ENCODE data around the gene MEGF11.
A peak's percentile ranks its signal among the peaks of the same experiment; 100 is the strongest.

MEGF11 gene

DNA sequence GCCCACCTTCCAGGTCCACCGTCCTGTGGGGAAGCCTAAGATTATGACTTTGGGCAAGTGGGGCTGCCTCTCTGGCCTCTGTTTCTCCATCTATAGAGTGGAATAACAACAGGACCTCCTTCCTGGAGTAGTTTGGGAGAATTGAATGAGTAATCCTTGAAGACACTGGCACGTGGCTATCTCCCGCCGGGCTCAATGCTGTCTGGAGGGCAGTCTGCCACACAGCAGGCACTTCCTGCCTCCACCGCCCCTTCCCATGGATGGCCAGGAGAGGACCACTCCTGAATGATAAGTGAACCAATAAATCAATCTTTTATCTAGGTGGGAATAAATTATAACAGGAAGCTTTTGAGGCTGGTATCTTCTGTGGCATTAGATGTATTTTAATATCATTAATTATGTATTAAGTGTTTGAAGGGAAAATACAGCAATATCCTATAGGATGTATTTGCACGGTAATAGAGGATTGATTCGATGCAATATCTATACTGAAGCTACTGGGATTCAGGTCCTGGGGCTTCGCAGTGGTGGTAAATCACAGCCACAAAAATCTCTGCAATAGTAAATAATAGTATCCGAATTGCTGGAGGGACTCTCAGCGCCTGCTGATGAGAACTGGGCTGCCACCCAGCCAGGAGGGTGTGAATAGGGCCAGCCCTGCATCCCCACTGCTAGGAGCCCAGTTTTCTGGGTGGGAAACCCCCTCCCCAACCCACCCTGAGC, 15.9 kb downstream of the MEGF11 start:
- DNase-seq: no peak

DNA sequence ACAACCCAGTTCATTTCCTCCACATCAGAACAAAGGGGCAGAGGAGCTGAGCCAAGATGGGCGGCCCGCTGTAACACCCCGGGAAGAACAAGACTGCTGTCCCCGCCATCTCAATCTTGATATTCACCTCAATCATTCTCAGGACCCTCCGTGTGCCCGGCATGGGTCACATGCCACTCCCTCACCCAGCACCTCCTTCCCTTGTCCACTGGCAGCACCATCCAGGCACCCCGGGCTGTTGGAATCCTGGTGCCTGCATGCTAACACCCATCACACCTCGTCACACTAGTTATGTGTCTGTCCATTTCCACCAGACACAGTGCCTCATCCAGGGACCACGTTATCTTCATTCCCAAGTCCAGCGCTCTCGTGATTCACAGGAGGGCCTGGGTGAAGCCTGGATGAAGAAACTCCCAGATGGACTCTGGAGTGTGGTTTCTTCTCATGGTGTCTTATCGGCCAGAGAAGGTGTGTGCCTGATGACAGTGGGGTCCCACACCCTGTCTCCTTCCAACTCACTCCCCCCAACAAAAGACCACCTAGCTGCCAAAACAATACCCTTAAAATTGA, 16.7 kb downstream of the MEGF11 start:
- DNase-seq: no peak

DNA sequence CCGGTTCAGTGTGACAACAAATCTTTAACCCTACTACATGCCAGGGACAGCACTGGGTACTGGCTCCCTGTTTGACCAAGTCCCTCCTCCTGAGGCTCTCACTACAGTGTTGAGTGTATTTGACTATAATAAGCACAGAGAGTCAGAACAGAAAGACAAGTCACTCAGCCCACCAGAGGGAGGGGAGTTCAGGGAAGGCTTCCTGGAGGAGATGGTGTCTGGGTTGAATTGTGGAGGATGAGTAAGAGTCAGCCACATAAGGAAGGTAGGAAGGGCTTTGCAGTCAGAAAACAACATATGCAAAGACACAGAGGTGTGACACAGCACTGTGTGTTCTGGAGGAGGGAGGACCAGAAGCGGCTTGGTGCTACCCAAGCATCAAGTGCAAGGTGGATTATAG, 17.7 kb downstream of the MEGF11 start:
- DNase-seq: no peak

DNA sequence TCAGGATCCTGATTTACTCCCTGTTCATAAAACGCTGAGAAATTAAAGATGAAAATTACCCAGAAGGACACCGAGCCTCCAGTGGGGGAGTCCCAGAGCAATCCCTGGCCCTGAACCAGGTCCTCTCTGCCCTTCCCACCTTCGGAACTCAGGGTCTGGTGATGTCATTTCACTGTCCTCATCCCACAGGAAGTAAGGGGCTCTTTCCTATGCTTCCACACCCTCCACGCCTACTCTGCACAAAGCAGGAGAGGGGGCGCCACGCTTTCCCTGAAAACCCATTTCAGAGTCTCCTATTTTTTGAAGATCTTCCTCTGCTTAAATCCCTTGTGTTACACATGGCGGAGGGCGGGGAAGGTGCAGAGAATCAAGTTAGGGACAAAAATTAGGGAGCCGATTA, 18.8 kb downstream of the MEGF11 start:
- no peak for DNase-seq

DNA sequence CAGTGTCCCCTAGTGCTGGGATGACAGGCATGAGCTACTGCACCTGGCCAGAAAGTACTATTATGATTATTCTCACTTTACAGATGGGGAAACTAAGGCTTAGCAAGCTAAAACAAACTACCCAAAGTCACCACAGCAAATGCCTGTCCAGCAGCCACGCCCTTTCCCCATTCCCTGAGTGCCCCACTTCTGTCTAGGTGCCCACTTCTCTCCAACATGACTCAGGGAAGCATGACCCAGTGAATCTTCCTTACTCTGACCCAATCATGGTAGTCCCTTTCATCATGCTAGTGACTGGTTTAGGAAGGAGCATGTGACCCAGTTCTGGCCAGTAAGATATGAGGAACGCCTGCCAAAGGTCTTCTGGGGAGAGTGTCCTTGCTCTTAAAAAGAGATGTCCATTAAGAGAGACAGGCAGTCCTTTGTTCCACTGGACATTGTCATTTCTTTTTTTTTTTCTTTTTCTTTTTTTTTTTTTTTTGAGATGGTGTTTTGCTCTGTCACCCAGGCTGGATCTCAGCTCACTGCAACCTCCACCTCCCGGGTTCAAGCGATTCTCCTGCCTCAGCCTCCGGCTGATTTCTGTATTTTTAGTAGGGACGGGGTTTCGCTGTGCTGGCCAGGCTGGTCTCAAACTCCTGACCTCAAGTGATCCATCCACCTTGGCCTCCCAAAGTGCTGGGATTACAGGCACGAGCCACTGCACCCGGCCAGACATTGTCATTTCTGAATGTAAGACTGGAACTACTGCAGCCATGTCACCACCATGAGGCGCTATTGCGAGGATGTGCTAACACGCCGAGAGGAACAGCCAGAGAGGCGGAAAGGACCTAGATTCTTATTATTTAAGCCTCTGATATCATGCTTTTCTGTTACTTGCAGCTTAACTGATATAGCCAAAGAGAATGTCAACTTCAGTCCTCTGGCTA, 19.8 kb downstream of the MEGF11 start:
- no peak for DNase-seq

DNA sequence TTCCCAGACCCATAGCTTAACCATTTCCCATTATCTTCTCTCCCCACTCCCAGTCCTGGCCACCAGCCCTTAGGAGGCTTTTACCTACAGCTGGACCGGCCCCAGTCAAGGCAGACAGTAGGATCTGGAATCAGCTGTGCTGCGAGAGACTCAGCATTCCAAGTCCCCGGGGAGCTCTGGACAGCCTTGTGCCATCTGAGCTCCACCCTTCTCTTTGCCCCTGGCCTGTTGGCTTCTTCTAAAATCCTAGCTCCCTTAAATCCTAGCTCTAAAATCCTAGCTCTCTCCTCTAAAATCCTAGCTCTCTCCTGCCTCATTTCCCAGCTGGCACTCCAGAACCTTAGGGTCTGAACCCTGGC, 21.3 kb downstream of the MEGF11 start:
- no peak for DNase-seq

DNA sequence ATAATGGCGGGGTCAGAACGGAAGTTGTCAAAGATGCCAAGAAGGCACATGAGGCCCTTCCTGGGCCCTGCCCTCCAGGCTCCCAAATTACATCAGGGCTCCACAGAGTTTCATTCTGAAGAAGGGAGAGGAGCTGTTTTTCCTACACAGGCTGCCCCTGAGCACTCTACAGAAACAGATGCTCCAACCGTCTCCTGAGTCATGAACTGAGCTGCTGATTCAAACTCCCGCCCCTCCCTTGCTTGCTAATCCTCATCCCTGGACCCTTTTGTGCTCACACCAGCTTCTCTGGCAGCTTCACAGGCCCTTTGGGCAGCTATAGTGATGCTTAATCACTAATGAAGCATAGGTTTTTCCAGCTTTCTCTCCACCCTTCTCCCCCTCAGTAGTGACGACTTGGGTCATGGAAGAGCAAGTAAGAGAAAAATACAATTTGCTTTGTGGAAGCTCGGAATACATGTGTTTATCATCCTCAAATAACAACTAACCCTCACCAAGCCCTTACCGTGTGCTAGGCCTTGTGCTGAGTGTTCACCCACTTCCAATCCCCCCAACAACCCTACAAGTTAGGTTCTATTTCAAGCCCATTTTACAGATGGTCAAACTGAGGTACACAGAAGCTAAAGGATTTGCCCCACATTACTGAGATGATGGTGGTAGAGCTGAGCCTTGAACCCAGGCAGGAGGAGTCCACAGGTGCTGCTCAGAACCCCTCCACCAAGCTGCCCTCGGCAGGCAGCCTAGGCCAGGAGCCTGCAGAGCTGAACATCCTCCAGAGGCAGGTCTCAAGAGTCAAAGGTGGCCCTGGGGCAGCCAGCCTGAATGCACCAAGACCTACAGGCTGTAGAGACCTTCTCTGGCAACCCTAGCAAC, 21.9 kb downstream of the MEGF11 start:
- no peak for DNase-seq

DNA sequence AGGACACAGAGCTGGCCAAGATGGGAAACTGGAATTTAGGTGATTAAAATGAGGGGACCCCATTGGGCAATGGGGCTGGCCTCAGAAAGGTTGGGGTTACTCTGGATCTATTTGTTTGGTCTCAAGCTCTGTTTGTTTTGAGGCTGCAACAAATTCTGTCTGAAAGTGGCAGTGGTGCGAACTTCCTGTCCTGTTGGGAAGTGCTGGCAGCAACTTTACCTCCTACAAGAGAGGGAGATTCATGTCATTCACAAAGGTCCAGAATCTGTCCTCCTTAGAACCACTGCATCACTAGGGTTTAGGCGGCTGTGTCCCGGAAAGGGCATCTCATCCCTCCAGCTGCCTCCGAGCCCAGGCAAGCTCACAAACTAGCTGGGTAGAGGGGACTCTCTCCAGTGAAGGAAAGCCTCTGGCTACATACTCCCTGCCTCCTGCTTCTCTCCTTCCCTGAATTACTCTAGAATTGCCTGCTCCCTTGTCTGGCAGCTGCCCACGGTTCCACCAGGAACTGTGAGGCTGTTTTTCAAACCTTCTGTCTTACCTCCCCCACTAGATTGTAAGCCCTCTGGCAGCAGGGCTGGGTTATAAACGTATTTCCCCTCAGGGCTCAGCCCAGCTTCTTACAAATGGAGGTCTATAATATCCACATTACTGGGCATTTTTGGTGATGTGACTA, 23.6 kb downstream of the MEGF11 start:
- DNase-seq: no peak

DNA sequence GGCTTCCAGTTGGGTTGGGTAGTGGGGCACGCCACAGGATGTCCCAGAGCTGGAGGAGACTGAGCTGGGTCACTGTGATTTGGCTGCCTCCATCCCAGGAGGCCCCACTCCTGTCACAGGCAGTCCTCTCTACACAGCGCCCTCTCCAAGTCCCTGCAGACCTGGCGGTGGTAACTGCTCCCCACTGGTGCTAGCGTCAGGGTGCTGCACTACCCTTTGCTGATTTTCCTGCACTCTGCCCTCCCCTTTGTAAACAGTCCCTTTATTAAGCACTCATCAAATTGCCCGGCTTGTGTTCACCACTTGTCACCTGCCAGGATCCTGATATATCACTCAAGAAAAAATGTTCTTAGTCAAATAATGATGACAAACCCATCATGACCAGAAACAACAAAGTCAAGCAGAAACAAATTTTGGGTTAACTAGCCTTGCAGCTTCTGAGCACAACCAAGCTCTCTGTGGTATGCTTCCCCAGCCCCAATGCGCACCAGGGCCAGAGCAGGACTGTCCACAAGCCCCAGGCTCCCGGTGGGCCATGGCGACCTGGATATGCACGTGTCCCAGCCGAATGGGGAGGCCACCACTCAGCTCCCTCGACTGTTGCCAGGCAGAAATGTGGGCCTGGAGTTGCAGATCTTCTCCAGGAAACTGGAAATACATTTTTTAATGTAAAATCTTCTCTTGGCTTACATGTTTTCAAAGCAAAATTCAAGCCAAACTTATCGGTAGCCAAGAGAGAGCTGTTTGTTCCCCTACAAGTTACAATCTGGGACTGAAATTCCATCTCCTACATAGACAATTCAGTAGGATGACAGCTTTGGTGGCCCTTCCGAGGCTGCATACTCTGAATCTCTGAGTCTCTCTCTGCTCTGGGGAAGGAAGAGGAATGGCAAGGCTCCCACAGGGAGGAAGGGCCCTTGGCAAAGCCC, 24.5 kb downstream of the MEGF11 start:
- no peak for DNase-seq

DNA sequence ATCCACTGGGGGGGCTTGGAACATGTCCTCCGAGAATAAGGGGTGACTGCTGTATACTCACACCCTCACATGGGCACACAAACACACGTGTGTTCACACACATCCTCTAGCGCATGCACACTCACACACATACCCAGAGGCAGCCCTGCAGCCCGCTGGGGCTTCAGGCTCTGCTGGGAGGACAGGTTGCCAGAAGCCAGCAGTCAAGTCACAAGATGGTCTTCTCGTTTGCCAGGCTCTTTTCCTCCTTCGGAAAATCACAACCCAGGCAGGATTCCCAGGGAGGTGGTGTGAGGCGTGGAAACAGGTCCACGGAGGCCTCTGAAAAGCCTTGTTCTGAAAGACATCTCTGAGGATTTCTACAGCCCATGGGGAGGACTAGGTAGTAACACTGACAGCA, 26.8 kb downstream of the MEGF11 start:
- no peak for DNase-seq

DNA sequence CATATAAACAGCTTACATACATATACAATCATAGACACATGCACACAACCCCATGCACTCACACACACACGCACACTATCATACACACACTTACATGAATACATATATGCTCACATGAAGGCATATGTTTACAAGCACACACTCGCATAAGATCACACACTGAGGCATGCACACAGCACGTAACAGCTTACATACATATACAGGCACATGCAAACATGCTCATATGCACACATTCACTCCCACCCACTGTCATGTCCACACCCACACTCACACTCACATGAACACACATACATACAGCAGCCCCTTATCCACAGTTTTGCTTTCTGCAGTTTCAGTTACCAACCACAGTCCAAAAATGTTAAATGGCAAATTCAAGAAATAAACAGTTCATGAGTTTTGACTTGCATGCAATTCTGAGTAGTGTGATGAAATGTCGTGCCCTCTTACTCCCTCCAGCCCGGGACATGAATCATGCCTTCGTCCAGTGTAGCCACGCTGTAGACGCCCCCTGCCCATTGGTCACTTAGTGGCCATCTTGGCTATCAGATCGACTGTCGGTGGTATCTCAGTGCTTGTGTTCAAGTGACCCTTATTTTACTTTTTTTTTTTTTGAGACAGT, 27.8 kb downstream of the MEGF11 start:
- no peak for DNase-seq

DNA sequence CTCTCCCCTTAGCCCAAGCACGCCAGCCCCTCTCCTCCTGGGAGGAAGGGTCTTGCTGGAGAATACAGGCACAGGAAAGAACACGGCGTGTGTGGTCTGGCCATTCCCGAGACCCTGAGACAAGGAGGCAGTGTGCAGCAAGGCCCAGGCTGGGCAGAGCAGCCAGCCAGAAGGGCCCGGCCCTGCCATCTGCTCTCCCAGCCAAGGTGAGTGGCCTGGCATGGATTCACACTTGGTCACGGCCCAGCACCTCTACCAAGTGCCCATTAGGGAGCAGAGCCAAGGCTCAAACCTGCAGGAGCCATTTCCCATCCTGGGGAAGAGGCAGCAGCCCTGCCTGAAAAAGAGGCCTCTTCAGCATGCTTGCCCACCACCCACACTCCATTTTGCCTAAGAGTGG, 28.6 kb downstream of the MEGF11 start:
- no peak for DNase-seq

DNA sequence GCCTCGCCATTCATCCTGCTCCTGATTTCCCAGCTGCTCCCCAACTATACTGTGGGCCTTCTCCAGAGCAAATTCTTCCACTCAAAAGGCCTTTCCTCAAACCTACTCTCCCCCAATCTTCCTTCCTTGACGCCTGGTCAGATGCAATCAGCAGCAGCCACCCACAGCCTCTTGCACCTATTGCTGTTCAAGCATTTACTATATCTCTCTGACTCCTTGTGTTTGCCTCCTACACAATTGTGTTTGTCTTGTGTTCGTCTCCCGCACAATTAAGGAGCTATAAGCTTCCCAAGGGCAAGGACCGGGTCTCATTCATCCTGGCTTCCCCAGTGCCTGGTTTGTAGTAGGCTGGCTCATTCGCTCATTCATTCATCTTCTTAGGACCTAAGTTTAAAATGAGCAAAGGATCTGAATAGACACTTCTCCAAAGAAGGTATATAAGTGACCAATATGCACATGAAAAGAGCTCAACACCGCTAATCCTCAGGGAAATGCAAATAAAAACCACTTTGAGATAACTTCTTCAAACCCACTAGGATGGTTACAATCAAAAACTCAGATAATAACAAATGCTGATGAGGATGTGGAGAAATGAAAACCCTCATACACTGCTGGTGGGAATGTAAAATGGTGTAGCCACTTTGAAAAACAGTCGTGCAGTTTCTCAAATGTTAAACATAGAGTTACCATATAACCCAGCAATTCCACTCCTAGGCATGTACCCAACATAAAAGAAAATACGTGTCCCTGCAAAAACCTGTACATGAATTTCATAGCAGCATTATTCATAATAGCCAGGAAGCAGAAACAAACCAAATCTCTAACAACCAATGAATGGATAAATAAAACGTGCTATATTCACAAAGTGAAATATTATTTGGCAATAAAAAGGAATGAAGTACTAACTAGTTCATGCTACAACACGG, 31.0 kb downstream of the MEGF11 start:
- DNase-seq: no peak

DNA sequence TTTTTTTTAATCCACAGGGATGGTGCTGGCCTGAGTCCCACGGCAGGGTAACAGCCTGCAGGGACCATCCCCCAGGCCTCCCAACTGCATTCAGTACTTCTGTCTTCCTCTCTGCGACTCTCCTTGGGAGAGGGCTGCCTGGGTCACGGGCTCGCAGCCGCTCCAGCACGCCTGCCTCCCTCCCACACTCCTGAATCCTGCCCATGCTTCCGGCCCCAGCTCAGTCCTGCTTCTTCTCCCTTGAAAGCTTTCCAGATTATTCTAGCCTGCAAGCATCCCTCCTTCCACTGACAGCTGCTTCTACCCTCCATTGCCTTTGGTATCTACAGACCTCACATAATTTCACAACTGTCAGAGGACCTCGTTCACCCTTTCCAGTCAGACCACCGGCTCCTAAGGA, 32.4 kb downstream of the MEGF11 start:
- DNase-seq: no peak

DNA sequence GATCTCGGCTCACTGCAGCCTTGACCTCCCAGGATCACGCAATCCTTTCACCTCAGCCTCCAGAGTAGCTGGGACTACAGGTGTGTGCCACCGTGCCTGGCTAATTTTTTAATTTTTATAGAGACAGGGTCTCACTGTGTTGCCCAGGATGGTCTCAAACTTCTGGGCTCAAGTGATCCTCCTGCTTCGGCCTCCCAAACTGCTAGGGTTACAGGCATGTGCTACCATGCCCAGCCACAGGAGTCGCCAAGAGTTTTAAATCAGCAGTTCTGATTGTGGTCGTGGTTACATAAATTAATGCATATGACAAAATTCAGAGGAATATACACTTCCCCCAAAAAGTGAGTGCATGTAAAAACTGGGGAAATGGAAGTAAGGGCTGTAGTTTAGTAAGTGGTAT, 32.9 kb downstream of the MEGF11 start:
- no peak for DNase-seq

DNA sequence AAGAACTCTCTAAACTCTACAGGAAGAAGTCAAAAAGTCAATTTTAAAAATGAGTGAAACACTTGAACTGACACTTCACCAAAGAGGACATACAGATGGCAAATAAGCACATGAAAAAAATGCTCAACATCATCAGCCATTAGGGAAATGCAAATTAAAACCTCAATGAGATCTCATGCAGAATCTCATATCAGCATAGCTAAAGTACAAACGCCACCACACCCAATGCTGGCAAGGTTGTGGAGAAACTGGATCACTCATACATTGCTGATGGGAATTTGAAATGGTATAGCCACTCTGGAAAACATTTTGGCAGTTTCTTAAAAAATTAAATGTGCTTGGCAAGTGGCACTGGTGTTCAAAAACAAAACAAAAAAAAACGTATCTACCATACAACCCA, 34.2 kb downstream of the MEGF11 start:
- DNase-seq: no peak

DNA sequence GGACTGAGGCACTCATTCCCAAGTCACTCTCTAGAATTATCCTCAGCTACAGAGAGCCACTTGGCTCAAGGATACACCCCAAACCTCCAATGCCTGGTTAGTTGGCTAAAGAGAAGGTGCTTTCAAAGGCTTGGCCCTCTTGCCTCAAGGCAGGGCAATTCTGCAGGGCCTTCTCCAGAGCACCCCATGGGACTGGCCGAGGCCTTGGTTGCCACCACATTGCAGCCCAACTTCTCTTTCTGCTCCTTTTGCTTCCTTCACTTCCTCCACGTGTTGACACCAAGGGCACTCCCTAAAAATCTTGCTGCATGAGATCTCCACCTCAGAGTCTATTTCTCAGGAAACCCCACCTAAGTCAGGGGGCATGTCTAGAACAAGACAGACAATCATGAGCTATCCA, 36.7 kb downstream of the MEGF11 start:
- no peak for DNase-seq

DNA sequence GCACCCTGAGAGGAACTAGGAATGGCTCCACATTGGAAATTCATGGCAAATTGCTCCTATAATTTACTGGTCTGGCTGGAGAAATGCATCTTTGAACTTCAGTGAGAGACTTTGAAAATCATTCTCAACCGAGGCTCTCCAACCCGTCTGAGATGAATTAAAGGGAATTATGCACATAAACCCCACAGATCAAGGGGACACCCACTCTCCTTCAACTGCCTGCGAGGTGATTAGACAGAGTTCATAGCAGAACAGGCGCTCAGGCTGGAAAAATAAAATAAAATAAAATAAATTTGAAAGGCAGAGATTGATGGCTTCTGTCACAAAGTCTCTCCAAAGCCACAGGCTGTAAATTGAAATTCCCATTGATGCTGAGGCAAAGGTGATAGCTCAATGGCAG, 37.7 kb downstream of the MEGF11 start:
- no peak for DNase-seq

DNA sequence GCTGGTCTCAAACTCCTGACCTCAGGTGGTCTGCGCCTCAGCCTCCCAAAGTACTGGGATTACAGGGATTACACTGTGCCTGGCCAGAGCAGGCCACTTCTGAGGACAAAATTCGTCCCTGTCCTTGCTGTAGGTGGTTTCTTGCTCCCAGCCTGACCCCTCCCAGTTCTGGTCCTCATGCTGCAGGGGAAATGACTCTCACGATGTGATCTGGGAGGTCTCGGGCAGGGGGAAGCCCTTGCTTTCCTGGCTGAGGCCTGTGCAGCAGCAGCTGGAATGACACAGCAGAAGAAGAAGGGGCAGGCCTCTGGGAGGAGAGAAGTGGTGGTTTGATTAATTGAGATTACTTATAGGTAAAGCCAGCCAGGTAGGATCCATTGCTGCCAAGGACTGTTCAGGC, 39.3 kb downstream of the MEGF11 start:
- DNase-seq: no peak

DNA sequence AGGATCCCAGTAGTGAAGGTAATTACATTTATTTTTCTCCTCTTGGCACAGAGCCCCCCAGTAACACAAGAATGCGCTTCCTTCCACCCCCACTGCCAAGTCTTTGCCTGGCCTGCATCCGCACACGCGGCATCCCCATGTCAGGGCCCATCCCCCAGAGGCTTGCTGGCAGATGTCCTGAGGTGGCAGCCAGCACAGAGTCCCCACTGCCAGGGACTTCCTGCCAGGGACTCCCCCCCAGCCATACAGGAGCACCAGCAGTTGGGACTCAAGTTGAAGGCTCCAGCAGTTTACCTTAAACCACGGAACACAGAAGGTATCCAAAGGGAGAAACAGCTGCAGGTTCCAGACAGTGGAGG, 41.0 kb downstream of the MEGF11 start:
- peak; percentile 48 for DNase-seq

All from COR-L47 (cell line).